Gastroesophageal sphincter (tissue), 3 donors: ENCODE measurements around the gene ADD2.

Experiments
- CTCF ChIP-seq, 4 experiments: fragments of 200-600 bp in 2 of 4; fragments of 450-650 bp in 2 of 4; sonication (generic) in 1 of 4; IDR thresholded peaks; one replicate each; pipeline ENCODE4 v1.5.1; 2017 to 2019; ENCODE audit warnings: antibody characterized with exemption in 4 of 4, mild to moderate bottlenecking in 2 of 4, moderate library complexity in 2 of 4
- POLR2A ChIP-seq, 2 donors: fragments of 450-650 bp; IDR thresholded peaks; one replicate each; pipeline ENCODE4 v1.6.1; 2017; ENCODE audit warnings: antibody characterized with exemption in 2 of 2, mild to moderate bottlenecking in 2 of 2, moderate library complexity in 1 of 2
- POLR2AphosphoS5 ChIP-seq: sonication (generic); formaldehyde crosslinking; IDR thresholded peaks from one replicate; pipeline ENCODE4 v1.6.1; 2017; ENCODE audit warnings: antibody characterized with exemption

GRCh38 chr2:70686577-70687460 is 81.2 kb downstream of the ADD2 start:
- TF ChIP-seq CTCF (IDR thresholded peaks at IDR 0.05) = no peak
- no peak for TF ChIP-seq POLR2AphosphoS5
- TF ChIP-seq POLR2A (IDR thresholded peaks at IDR 0.05) = no peak
